Activated naive CD8-positive, alpha-beta T cell treated with anti-CD3 and anti-CD28 coated beads, Interleukin-2, amount 50 U/mL, for 24 hours (primary cell): Measurements from ENCODE around the gene KSR1.
"Not testable (repeated sequence)": the region's sequence is repeated elsewhere in the genome, so short reads cannot be mapped to it uniquely, and the experiment has no call there.

Experiments used
- ATAC-seq: fragments of 150-1000 bp; cut with Tn5 transposase; one replicate; pipeline ENCODE4 v1.10.0; 2021
- DNase-seq: peaks from one replicate; pipeline ENCODE4 v3.0.0; 2021
- H3K27ac Mint-ChIP-seq: one replicate; pipeline ENCODE4 v1.8.0; 2021; ENCODE audit warnings: mild to moderate bottlenecking, mixed read lengths
- H3K27me3 Mint-ChIP-seq: one replicate; pipeline ENCODE4 v1.8.0; 2021; ENCODE audit warnings: mixed read lengths
- H3K36me3 Mint-ChIP-seq: one replicate; pipeline ENCODE4 v1.8.0; 2021; ENCODE audit warnings: low read depth, mixed read lengths
- H3K4me1 Mint-ChIP-seq: one replicate; pipeline ENCODE4 v1.8.0; 2021; ENCODE audit warnings: mixed read lengths
- H3K4me3 Mint-ChIP-seq: one replicate; pipeline ENCODE4 v1.8.0; 2021; ENCODE audit warnings: mild to moderate bottlenecking, moderate library complexity, mixed read lengths
- H3K9me3 Mint-ChIP-seq: one replicate; pipeline ENCODE4 v1.8.0; 2021; ENCODE audit warnings: mixed read lengths

KSR1 gene

DNA sequence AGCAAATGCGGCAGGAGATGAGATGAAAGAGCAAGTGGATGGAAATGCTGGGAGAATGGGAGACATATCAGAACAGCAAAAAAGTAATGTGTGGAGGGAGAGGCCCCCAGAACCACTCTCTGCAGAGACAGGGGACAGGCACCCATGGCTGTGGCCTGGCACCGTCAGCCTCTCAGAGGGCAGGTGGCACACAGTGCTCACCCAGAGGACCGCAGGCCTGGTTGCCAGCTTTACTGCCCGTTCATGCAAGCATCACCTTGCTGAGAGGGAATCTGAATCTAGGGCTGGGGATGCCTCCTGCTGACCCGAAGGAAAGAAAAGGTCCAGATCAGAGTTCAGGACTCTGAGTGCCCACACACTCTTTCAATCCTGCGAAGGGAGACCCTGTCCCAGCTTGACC lies 34.6 kb upstream of the KSR1 start:
- not testable (repeated sequence) for DNase-seq, H3K36me3 Mint-ChIP-seq, H3K4me3 Mint-ChIP-seq, H3K27ac Mint-ChIP-seq, H3K9me3 Mint-ChIP-seq, H3K27me3 Mint-ChIP-seq, ATAC-seq, H3K4me1 Mint-ChIP-seq

DNA sequence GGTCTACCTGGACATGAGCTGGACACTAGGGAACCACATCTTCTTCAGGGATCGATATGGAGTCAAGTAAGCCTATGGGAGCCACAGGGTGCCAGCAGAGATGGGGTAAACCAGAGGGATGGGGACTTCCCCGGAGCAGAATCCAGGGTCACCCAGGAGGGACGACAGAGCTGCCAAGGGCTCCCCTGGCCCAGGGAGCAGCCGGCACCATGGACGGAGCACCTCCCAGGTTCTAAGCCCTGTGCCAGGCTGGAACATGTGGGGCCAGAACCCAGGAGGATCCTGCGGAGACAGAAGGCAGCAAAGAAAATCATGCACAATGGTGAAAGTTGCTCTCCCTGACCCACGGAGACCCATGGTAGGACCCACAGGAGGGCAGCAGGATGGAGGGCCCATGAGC lies 33.6 kb upstream of the KSR1 start:
- H3K4me1 Mint-ChIP-seq: no peaks in the 10 kb centered on the region
- no peaks in the 10 kb centered on the region for H3K9me3 Mint-ChIP-seq
- H3K27me3 Mint-ChIP-seq: no peaks in the 10 kb centered on the region
- H3K36me3 Mint-ChIP-seq: no peaks in the 10 kb centered on the region
- DNase-seq (no peak), ATAC-seq (no peak)
- H3K27ac Mint-ChIP-seq: no peak overlapping the region
- no peak overlapping the region for H3K4me3 Mint-ChIP-seq

DNA sequence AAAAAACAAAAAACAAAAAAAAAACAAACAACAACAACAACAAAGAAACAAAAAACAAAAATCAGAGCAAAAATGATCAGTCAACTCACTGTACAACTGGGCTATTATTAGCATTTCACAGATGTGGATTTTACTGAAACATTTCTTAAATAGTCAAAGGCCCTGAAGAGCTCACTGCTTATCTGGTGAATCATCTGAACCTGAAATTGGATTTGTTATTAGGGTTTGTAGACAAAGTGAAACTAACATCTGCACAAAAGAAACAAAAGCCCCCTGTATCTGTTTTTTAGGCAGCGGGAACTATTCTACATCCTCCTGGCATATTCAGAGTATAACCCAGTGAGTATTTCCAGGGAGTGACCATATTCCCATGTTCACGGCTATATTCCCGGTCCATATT lies 32.6 kb upstream of the KSR1 start:
- DNase-seq (no peak), ATAC-seq (no peak)

GRCh38 chr17:27424516-27424915 lies 31.7 kb upstream of the KSR1 start:
- Mint-ChIP-seq H3K4me1 (no peaks in the 10 kb centered on the region), H3K27me3 (no peaks in the 10 kb centered on the region), H3K36me3 (no peaks in the 10 kb centered on the region), H3K4me3 (no peak overlapping the region), H3K9me3 (no peaks in the 10 kb centered on the region), H3K27ac (no peak overlapping the region)
- ATAC-seq (no peak), DNase-seq (no peak)

More for the DNA sequence above, 32.6 kb upstream of the KSR1 start:
- Mint-ChIP-seq H3K4me3 (no peak overlapping the region), H3K27me3 (no peaks in the 10 kb centered on the region), H3K36me3 (no peaks in the 10 kb centered on the region), H3K4me1 (no peaks in the 10 kb centered on the region), H3K9me3 (no peaks in the 10 kb centered on the region), H3K27ac (no peak overlapping the region)

GRCh38 chr17:27424941-27425340 lies 31.3 kb upstream of the KSR1 start:
- ATAC-seq (no peak), DNase-seq (no peak)
- no peaks in the 10 kb centered on the region for H3K36me3 Mint-ChIP-seq
- H3K9me3 Mint-ChIP-seq: no peaks in the 10 kb centered on the region
- no peak overlapping the region for H3K4me3 Mint-ChIP-seq
- no peak overlapping the region for H3K27ac Mint-ChIP-seq
- no peaks in the 10 kb centered on the region for H3K4me1 Mint-ChIP-seq
- H3K27me3 Mint-ChIP-seq: no peaks in the 10 kb centered on the region

- H3K9me3 Mint-ChIP-seq, H3K27ac Mint-ChIP-seq, H3K36me3 Mint-ChIP-seq, DNase-seq, H3K27me3 Mint-ChIP-seq, ATAC-seq, H3K4me3 Mint-ChIP-seq, H3K4me1 Mint-ChIP-seq: not testable (repeated sequence)
Observed at GRCh38 chr17:27425571-27425970, 30.7 kb upstream of the KSR1 start.

GRCh38 chr17:27425991-27426390 lies 30.3 kb upstream of the KSR1 start:
- ATAC-seq (no peak), DNase-seq (no peak)
- Mint-ChIP-seq H3K9me3 (no peaks in the 10 kb centered on the region), H3K4me1 (no peaks in the 10 kb centered on the region), H3K4me3 (no peak overlapping the region), H3K27ac (no peak overlapping the region), H3K36me3 (no peaks in the 10 kb centered on the region), H3K27me3 (no peaks in the 10 kb centered on the region)

DNA sequence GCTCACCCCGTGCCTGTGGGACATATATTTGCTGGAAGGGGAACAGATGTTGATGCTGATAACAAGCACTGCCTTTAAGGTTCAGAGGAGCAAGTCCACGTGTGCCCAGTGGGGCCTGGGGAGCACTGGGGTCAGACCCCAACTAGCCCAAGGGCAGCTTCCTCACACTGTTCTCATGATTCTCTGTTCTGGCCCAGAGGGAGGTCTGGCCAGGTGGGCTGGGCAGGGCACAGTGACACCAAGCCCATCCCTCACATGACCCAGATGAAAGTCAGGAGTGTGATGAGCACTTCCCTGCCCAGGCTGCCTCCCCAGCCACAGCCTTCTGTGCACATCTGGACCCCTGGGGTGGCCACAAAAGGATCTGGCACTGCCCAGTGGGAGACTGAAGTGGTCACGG lies 29.8 kb upstream of the KSR1 start:
- not testable (repeated sequence) for H3K4me3 Mint-ChIP-seq, H3K27ac Mint-ChIP-seq, ATAC-seq, H3K9me3 Mint-ChIP-seq, H3K27me3 Mint-ChIP-seq, H3K4me1 Mint-ChIP-seq, DNase-seq, H3K36me3 Mint-ChIP-seq

DNA sequence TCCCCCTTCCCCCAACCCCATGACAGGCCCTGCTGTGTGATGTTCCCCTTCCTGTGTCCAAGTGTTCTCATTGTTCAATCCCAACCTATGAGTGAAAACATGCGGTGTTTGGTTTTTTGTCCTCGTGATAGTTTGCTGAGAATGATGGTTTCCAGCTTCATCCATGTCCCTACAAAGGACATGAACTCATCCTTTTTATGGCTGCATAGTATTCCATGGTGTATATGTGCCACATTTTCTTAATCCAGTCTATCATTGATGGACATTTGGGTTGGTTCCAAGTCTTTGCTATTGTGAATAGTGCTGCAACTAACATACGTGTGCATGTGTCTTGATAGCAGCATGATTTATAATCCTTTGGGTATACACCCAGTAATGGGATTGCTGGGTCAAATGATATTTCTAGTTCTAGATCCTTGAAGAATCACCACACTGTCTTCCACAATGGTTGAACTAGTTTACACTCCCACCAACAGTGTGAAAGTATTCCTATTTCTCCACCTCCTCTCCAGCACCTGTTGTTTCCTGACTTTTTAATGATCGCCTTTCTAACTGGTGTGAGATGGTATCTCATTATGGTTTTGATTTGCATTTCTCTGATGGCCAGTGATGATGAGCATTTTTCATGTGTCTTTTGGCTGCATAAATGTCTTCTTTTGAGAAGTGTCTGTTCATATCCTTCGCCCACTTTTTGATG lies 28.9 kb upstream of the KSR1 start:
- not testable (repeated sequence) for ATAC-seq, H3K27me3 Mint-ChIP-seq

DNA sequence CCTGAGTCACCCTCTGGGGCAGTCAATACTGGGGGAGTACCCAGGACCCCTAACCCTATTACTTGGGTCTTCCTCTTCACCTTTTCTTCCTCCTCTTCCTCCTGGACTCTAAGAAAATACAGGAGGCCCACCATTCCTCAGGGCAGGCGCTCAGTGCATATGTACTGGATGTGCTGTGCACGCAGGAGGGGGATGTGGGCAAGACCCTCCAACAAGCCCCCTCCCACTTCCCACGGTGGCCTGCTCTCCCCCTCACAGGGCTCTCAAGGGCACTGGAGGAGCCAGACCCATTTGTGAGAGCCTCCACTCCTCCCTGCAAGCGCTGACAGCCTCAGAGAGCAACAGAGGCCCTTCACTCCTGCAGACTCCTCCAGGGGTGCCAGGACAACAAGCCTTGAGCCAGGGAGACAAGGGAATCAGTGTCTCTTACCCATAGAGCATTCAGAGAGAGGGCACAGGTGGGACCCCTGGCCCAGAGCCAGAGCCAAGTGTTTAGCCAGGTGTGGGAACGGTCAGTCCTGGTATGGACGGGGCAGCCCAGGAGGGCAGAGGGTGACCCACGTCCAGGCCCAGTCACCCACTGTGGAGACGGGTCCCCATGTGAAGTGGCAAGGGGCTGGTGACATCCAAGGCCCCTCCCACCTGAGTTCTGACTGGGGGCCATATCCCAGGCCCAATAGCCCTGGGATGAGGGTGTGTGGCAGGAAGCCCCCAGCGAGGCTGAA lies 27.3 kb upstream of the KSR1 start:
- Mint-ChIP-seq H3K4me1 (no peaks in the 10 kb centered on the region), H3K9me3 (no peaks in the 10 kb centered on the region), H3K36me3 (no peaks in the 10 kb centered on the region), H3K27me3 (no peaks in the 10 kb centered on the region), H3K27ac (no peak overlapping the region), H3K4me3 (no peak overlapping the region)
- no peak for DNase-seq
- no peak for ATAC-seq

More for the DNA sequence above, 28.9 kb upstream of the KSR1 start:
- not testable (repeated sequence) for DNase-seq, H3K36me3 Mint-ChIP-seq, H3K4me1 Mint-ChIP-seq, H3K4me3 Mint-ChIP-seq, H3K27ac Mint-ChIP-seq, H3K9me3 Mint-ChIP-seq

DNA sequence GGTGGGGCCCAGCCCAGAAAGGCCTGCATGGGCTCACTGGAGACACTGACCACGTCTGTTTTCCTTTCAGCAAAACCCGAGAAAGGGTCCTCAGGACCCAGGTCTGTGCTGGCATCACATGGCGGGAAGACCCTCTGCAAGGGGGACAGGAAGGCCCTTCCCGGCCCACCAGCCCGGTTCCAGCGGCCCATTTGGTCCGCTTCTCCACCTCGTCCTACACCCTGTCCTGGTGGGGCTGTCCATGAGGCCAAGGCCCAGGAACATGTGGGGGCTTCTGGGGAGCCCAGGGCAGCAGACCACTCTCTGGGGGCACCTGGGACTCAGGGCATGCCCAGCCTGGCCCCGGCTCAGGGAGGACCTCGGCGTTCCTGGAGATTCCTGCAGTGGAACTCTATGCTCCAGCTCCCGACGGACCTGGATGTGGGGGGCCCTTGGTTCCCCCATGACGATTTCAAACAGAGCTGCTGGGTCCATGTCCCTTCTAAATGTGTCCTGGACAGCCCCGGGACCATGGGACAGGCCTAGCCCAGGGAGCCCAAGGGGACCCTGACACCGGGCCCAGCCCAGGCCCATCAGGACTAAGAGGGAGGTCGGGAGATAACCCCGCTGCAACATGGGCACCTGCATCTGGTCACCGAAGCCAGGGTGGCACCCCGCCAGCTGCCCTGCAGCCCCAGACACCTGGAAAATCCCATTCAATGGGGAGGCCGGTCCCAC lies 26.4 kb upstream of the KSR1 start:
- Mint-ChIP-seq H3K4me1 (no peaks in the 10 kb centered on the region), H3K36me3 (no peaks in the 10 kb centered on the region), H3K27me3 (no peaks in the 10 kb centered on the region), H3K9me3 (no peaks in the 10 kb centered on the region), H3K27ac (no peak overlapping the region), H3K4me3 (no peak overlapping the region)
- ATAC-seq: no peak
- no peak for DNase-seq

DNA sequence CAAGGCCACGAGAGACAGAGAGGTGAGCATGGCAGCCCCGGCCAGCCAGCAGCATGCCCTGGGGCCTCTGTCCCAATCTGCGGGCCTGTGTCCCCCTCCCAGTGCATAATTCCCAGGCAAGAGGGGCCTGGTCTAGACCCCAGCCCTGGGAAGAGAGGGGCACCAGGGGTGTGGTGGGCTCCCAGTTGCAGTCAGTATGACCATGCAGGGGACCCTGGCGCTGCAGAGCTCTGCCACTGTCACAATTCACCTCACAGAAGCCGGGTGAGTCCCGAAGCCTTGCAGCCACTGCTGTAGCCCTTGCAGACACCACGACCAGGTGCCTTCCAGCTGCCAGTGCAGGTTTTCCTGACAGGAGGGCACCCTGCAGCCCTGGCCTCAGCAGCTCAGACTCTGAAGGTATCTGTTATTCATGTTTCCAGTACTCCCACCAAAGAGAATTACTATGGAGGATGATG lies 25.8 kb upstream of the KSR1 start:
- ATAC-seq (no peak), DNase-seq (no peak)
- Mint-ChIP-seq H3K27ac (no peak overlapping the region), H3K36me3 (no peaks in the 10 kb centered on the region), H3K9me3 (no peaks in the 10 kb centered on the region), H3K27me3 (no peaks in the 10 kb centered on the region), H3K4me3 (no peak overlapping the region), H3K4me1 (no peaks in the 10 kb centered on the region)

GRCh38 chr17:27430882-27431491 lies 25.3 kb upstream of the KSR1 start:
- no peak overlapping the region for H3K27ac Mint-ChIP-seq
- H3K4me1 Mint-ChIP-seq: no peaks in the 10 kb centered on the region
- no peaks in the 10 kb centered on the region for H3K36me3 Mint-ChIP-seq
- H3K9me3 Mint-ChIP-seq: no peaks in the 10 kb centered on the region
- DNase-seq (peak; percentile 16), ATAC-seq (peak; percentile 43)
- H3K27me3 Mint-ChIP-seq: no peaks in the 10 kb centered on the region
- H3K4me3 Mint-ChIP-seq: no peak overlapping the region

GRCh38 chr17:27433521-27433920 lies 22.7 kb upstream of the KSR1 start:
- ATAC-seq (no peak), DNase-seq (no peak)
- Mint-ChIP-seq H3K4me3 (no peak overlapping the region), H3K9me3 (no peaks in the 10 kb centered on the region), H3K4me1 (no peaks in the 10 kb centered on the region), H3K27me3 (no peaks in the 10 kb centered on the region), H3K36me3 (peaks cover 2% of the 10 kb centered on the region), H3K27ac (no peak overlapping the region)
